ENCODE data around the gene OXCT2.

GRCh38 chr1:39745016-39745670, 26.0 kb downstream of the OXCT2 start:
- no peak for TF ChIP-seq EZH2phosphoT487 (IDR thresholded peaks at IDR 0.05)
- TF ChIP-seq CTCF (IDR thresholded peaks at IDR 0.05), result no peak

Data from neural progenitor cell (in vitro differentiated cells).